Astrocyte (in vitro differentiated cells and primary cell): Measurements from ENCODE around the gene COL15A1. TPM values are rescaled to one million over a fixed set of nuclear protein-coding genes. Genes with fewer than 3 reads are reported as not detected.
A peak's percentile ranks its signal among the peaks of the same experiment; 100 is the strongest.

ENCODE experiments used
- DNase-seq: peaks from one replicate; pipeline ENCODE4 v3.0.0-alpha.2; 2010; ENCODE audit warnings: low read depth
- FAIRE-seq: peaks from 2 replicates; lab custom pipeline; 2011; peaks lifted over from hg19 to GRCh38; lab: Jason Lieb, UNC
- H2AFZ ChIP-seq: 2 replicates; pipeline ENCODE4 v1.6.0; 2012; ENCODE audit warnings: low read depth, low read length, inconsistent platforms
- H3K27ac ChIP-seq: 2 replicates; pipeline ENCODE4 v1.5.1; 2011; ENCODE audit warnings: low read depth, low read length, inconsistent platforms
- H3K27me3 ChIP-seq: 2 replicates; pipeline ENCODE4 v1.6.0; 2011; ENCODE audit warnings: low read length, inconsistent platforms; ENCODE audit not compliant: insufficient read depth
- H3K36me3 ChIP-seq: 2 replicates; pipeline ENCODE4 v1.5.1; 2011; ENCODE audit warnings: low read length, inconsistent platforms; ENCODE audit not compliant: insufficient read depth
- H3K4me1 ChIP-seq: 2 replicates; pipeline ENCODE4 v1.5.1; 2011; ENCODE audit warnings: low read length, inconsistent platforms; ENCODE audit not compliant: insufficient read depth
- H3K4me2 ChIP-seq: 2 replicates; pipeline ENCODE4 v1.6.0; 2012; ENCODE audit warnings: low read length, inconsistent platforms
- H3K4me3 ChIP-seq: 2 replicates; pipeline ENCODE4 v1.5.1; 2011; ENCODE audit warnings: low read depth, mild to moderate bottlenecking, low read length, inconsistent platforms; ENCODE audit not compliant: insufficient read depth
- H3K79me2 ChIP-seq: 2 replicates; pipeline ENCODE4 v1.6.0; 2012; ENCODE audit warnings: mild to moderate bottlenecking, low read length, inconsistent platforms; ENCODE audit not compliant: insufficient read depth
- H3K9ac ChIP-seq: 2 replicates; pipeline ENCODE4 v1.6.0; 2012; ENCODE audit warnings: mild to moderate bottlenecking, low read length, inconsistent platforms
- H3K9me3 ChIP-seq: 2 replicates; pipeline ENCODE4 v1.5.1; 2012; ENCODE audit warnings: low read depth, mild to moderate bottlenecking, low read length, inconsistent platforms; ENCODE audit not compliant: insufficient read depth
- H4K20me1 ChIP-seq: 2 replicates; pipeline ENCODE4 v1.6.0; 2012; ENCODE audit warnings: low read length, inconsistent platforms; ENCODE audit not compliant: insufficient read depth
- H3K27ac Mint-ChIP-seq: one replicate; pipeline ENCODE4 v1.8.0; 2021; ENCODE audit warnings: mild to moderate bottlenecking, mixed read lengths; ENCODE audit not compliant: unreplicated experiment
- H3K27me3 Mint-ChIP-seq: one replicate; pipeline ENCODE4 v1.8.0; 2021; ENCODE audit warnings: low read depth, mixed read lengths; ENCODE audit not compliant: unreplicated experiment
- H3K36me3 Mint-ChIP-seq: one replicate; pipeline ENCODE4 v1.8.0; 2021; ENCODE audit warnings: low read depth, mixed read lengths; ENCODE audit not compliant: unreplicated experiment
- H3K4me1 Mint-ChIP-seq: one replicate; pipeline ENCODE4 v1.8.0; 2021; ENCODE audit warnings: low read depth, mixed read lengths; ENCODE audit not compliant: unreplicated experiment
- H3K4me3 Mint-ChIP-seq: one replicate; pipeline ENCODE4 v1.8.0; 2021; ENCODE audit warnings: mild to moderate bottlenecking, moderate library complexity, mixed read lengths; ENCODE audit not compliant: unreplicated experiment
- H3K9me3 Mint-ChIP-seq: one replicate; pipeline ENCODE4 v1.8.0; 2021; ENCODE audit warnings: mild to moderate bottlenecking, mixed read lengths; ENCODE audit not compliant: unreplicated experiment
- EZH2 ChIP-seq: IDR thresholded peaks from 2 replicates; pipeline ENCODE4 v1.6.1; 2012; ENCODE audit warnings: mild to moderate bottlenecking, low read length, inconsistent platforms; ENCODE audit not compliant: insufficient read depth
- total RNA-seq: library from RNA; stranded (reverse); gene quantifications from 2 replicates; pipeline ENCODE4 v1.2.1, GENCODE V29; 2021
- TF ChIP-seq, protein P1 (sequence below): IDR thresholded peaks from 2 replicates; pipeline ENCODE4 v1.5.1; 2011; ENCODE audit warnings: low read depth, mild to moderate bottlenecking, inconsistent platforms, low read length, moderate library complexity; ENCODE audit not compliant: insufficient read depth

The COL15A1 gene
- total RNA-seq, 1 donor from 2014 or later, result 5.6 TPM

DNA sequence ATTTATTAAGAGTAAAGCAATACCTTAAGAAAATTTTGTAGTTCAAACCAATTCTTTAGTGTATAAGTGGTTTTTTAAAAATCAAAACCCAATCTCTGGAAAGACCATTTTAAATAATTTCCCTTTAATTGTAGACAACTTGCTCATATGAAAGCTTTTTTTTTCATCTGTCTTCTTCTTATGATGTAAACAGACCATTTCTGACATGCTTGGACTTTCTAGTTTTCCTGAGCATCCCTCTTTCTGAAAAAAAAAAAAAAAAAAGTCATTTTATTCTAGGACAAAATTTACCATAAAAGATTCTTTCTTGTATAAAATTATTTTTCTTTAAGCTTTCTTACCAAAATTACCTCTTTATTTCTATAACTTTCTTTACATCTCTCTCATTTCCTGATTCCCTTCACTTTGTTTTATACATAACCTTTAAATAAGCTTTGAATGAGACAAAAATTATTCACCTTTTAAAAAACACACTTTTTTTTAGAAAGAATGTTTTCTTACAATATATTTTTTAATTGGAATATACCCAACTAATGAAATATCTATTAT, 67.5 kb downstream of the COL15A1 start:
- no peak overlapping the region for H3K27ac ChIP-seq
- no peak overlapping the region for H3K9ac ChIP-seq
- no peak overlapping the region for H2AFZ ChIP-seq
- Mint-ChIP-seq H3K9me3 (peaks cover 28% of the 10 kb centered on the region), H3K4me1 (no peaks in the 10 kb centered on the region), H3K27me3 (peaks cover 12% of the 10 kb centered on the region), H3K4me3 (no peak overlapping the region), H3K27ac (no peak overlapping the region), H3K36me3 (peaks cover 16% of the 10 kb centered on the region)
- H3K4me3 ChIP-seq, result no peak overlapping the region
- no peaks in the 10 kb centered on the region for H3K79me2 ChIP-seq
- peak; percentile 54 for DNase-seq
- no peak for TF ChIP-seq EZH2
- TF ChIP-seq, protein P1, sequence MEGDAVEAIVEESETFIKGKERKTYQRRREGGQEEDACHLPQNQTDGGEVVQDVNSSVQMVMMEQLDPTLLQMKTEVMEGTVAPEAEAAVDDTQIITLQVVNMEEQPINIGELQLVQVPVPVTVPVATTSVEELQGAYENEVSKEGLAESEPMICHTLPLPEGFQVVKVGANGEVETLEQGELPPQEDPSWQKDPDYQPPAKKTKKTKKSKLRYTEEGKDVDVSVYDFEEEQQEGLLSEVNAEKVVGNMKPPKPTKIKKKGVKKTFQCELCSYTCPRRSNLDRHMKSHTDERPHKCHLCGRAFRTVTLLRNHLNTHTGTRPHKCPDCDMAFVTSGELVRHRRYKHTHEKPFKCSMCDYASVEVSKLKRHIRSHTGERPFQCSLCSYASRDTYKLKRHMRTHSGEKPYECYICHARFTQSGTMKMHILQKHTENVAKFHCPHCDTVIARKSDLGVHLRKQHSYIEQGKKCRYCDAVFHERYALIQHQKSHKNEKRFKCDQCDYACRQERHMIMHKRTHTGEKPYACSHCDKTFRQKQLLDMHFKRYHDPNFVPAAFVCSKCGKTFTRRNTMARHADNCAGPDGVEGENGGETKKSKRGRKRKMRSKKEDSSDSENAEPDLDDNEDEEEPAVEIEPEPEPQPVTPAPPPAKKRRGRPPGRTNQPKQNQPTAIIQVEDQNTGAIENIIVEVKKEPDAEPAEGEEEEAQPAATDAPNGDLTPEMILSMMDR, result no peak
- H3K4me1 ChIP-seq, result no peaks in the 10 kb centered on the region
- no peaks in the 10 kb centered on the region for H3K9me3 ChIP-seq
- no peak overlapping the region for H3K4me2 ChIP-seq
- no peaks in the 10 kb centered on the region for H3K36me3 ChIP-seq
- no peak for FAIRE-seq
- H3K27me3 ChIP-seq, result no peaks in the 10 kb centered on the region
- H4K20me1 ChIP-seq, result no peaks in the 10 kb centered on the region

DNA sequence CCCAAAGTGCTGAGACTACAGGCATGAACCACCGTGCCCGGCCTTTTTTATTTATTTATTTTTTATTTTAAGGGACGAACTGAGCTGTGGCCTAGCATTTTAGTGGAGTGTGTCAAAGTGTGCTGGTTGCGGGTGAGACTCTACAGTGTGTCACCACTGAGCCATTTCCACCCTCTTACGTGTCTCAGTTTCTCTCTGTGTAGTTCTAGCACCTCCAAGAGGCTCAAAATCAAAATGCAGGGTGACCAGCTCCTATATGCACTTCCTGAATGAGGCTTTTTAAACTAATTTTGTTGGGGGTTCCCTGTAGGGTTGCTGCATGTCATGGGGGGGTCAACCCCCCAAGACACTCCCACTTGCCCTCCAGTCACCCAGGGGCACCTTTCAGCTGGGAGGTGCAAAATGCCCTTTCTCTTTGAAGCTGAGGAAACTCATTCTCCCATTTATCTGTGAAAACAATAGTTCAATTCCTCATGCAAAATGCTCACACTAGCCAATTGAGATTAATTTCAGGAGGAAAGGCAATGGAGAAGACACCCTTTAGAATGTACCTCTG, 69.3 kb downstream of the COL15A1 start:
- Mint-ChIP-seq H3K27ac (no peak overlapping the region), H3K27me3 (peaks cover 8% of the 10 kb centered on the region), H3K4me1 (no peaks in the 10 kb centered on the region), H3K9me3 (peaks cover 25% of the 10 kb centered on the region), H3K4me3 (no peak overlapping the region), H3K36me3 (peaks cover 12% of the 10 kb centered on the region)
- Histone ChIP-seq H3K4me2 (no peak overlapping the region), H3K9ac (no peak overlapping the region), H3K79me2 (no peaks in the 10 kb centered on the region), H3K4me1 (no peaks in the 10 kb centered on the region), H3K4me3 (no peak overlapping the region), H3K9me3 (no peaks in the 10 kb centered on the region), H4K20me1 (no peaks in the 10 kb centered on the region), H2AFZ (no peak overlapping the region), H3K27ac (no peak overlapping the region), H3K36me3 (no peaks in the 10 kb centered on the region), H3K27me3 (no peaks in the 10 kb centered on the region)
- FAIRE-seq (no peak), DNase-seq (no peak)
- TF ChIP-seq, protein P1, result no peak
- no peak for TF ChIP-seq EZH2

DNA sequence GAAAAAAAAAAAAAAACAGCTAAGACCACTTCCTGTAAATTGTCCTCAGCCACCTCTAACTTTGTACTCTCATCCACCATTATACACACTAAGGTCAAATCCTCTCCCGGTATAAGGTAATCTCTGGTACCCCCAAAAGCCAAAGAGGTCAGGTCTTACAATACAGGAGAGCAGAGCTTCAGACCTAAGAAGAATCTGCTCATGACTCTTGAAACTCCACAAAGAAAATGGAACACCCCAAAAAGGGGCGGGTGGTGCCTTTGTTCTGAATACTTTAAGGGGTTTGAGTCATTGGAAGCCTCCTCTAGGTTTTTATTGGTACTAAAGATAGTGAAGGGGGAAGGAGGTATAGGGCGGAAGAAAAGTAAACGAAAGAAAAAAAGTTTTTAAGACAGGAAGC, 69.8 kb downstream of the COL15A1 start:
- peaks cover 8% of the 10 kb centered on the region for H3K27me3 Mint-ChIP-seq
- H3K36me3 ChIP-seq, result no peaks in the 10 kb centered on the region
- no peaks in the 10 kb centered on the region for H4K20me1 ChIP-seq
- no peaks in the 10 kb centered on the region for H3K79me2 ChIP-seq
- H3K36me3 Mint-ChIP-seq, result peaks cover 12% of the 10 kb centered on the region
- TF ChIP-seq, protein P1, result no peak
- no peak for TF ChIP-seq EZH2
- H2AFZ ChIP-seq, result no peak overlapping the region
- no peaks in the 10 kb centered on the region for H3K27me3 ChIP-seq
- H3K4me2 ChIP-seq, result no peak overlapping the region
- H3K27ac Mint-ChIP-seq, result no peak overlapping the region
- FAIRE-seq (no peak), DNase-seq (no peak)
- H3K9me3 ChIP-seq, result no peaks in the 10 kb centered on the region
- H3K9me3 Mint-ChIP-seq, result peaks cover 27% of the 10 kb centered on the region
- no peak overlapping the region for H3K27ac ChIP-seq
- no peaks in the 10 kb centered on the region for H3K4me1 Mint-ChIP-seq
- H3K4me3 Mint-ChIP-seq, result no peak overlapping the region
- no peak overlapping the region for H3K9ac ChIP-seq
- no peaks in the 10 kb centered on the region for H3K4me1 ChIP-seq
- H3K4me3 ChIP-seq, result no peak overlapping the region
